HG02852 (cell line): ENCODE measurements around the gene ATP6V0C.
A peak's percentile ranks its signal among the peaks of the same experiment; 100 is the strongest.
"Not testable (repeated sequence)": the region's sequence is repeated elsewhere in the genome, so short reads cannot be mapped to it uniquely, and the experiment has no call there.

Source experiments
- ATAC-seq: cut with Tn5 transposase; IDR thresholded peaks from one replicate; pipeline ENCODE4 v1.9.1; 2021; ENCODE audit warnings: mild to moderate bottlenecking, moderate library complexity; ENCODE audit not compliant: unreplicated experiment

Gene ATP6V0C

GRCh38 chr16:2474877-2475412 lies 38.8 kb upstream of the ATP6V0C start, which contains the start of gene TBC1D24:
TSS of gene TBC1D24 (plus strand) at chr16:2475127. CDS start at chr16:2496149, 21,022 bp downstream.
- peak; percentile 64 for ATAC-seq

- no peak for ATAC-seq
Observed at GRCh38 chr16:2475413-2476344, 38.1 kb upstream of the ATP6V0C start.

GRCh38 chr16:2476345-2476720 lies 37.4 kb upstream of the ATP6V0C start:
- no peak for ATAC-seq

GRCh38 chr16:2476741-2477140 lies 37.0 kb upstream of the ATP6V0C start:
- ATAC-seq: no peak

- no peak for ATAC-seq
Observed at GRCh38 chr16:2477327-2477726, 36.4 kb upstream of the ATP6V0C start.

- no peak for ATAC-seq
Observed at GRCh38 chr16:2478279-2478678, 35.5 kb upstream of the ATP6V0C start.

- ATAC-seq: not testable (repeated sequence)
Observed at GRCh38 chr16:2479996-2480395, 33.8 kb upstream of the ATP6V0C start.

GRCh38 chr16:2480948-2481347 lies 32.8 kb upstream of the ATP6V0C start:
- ATAC-seq: no peak

GRCh38 chr16:2481676-2482075 lies 32.1 kb upstream of the ATP6V0C start:
- ATAC-seq: no peak

GRCh38 chr16:2482249-2482648 lies 31.5 kb upstream of the ATP6V0C start:
- ATAC-seq: no peak

- ATAC-seq: no peak
Observed at GRCh38 chr16:2482708-2483534, 30.8 kb upstream of the ATP6V0C start.

- no peak for ATAC-seq
Observed at GRCh38 chr16:2483939-2484897, 29.5 kb upstream of the ATP6V0C start.

GRCh38 chr16:2484898-2485508 lies 28.7 kb upstream of the ATP6V0C start:
- no peak for ATAC-seq

- no peak for ATAC-seq
Observed at GRCh38 chr16:2485811-2486507, 27.8 kb upstream of the ATP6V0C start.

- peak; percentile 64 for ATAC-seq
Observed at GRCh38 chr16:2486645-2487516, 26.9 kb upstream of the ATP6V0C start.

- no peak for ATAC-seq
Observed at GRCh38 chr16:2487517-2487842, 26.3 kb upstream of the ATP6V0C start.

- no peak for ATAC-seq
Observed at GRCh38 chr16:2487903-2488531, 25.7 kb upstream of the ATP6V0C start.

- no peak for ATAC-seq
Observed at GRCh38 chr16:2489581-2489980, 24.2 kb upstream of the ATP6V0C start.
